Ishikawa (cell line): Measurements from ENCODE around the gene CCL19.

Source experiments
- CREB1 ChIP-seq: IDR thresholded peaks from 2 replicates; pipeline ENCODE4 v1.6.1; 2012; ENCODE audit warnings: low read depth
- EGR1 ChIP-seq: IDR thresholded peaks from 2 replicates; pipeline ENCODE4 v1.6.1; 2012
- EP300 ChIP-seq: IDR thresholded peaks from 2 replicates; pipeline ENCODE4 v1.6.1; 2012; ENCODE audit warnings: borderline replicate concordance
- MAX ChIP-seq: IDR thresholded peaks from 2 replicates; pipeline ENCODE4 v1.6.1; 2012
- RAD21 ChIP-seq: IDR thresholded peaks from 2 replicates; pipeline ENCODE4 v1.6.1; 2012; ENCODE audit warnings: low read depth
- TAF1 ChIP-seq: IDR thresholded peaks from 2 replicates; pipeline ENCODE4 v1.6.1; 2012; ENCODE audit warnings: low read depth, mild to moderate bottlenecking
- TCF12 ChIP-seq: IDR thresholded peaks from 2 replicates; pipeline ENCODE4 v1.6.1; 2012; ENCODE audit warnings: low read depth
- YY1 ChIP-seq: IDR thresholded peaks from 2 replicates; pipeline ENCODE4 v1.6.1; 2012; ENCODE audit warnings: low read depth
- ZBTB7A ChIP-seq: IDR thresholded peaks from 2 replicates; pipeline ENCODE4 v1.6.1; 2012; ENCODE audit warnings: low read depth

- TF ChIP-seq RAD21 = no peak
- no peak for TF ChIP-seq MAX
- no peak for TF ChIP-seq YY1
- no peak for TF ChIP-seq TCF12
- TF ChIP-seq CREB1 = no peak
- no peak for TF ChIP-seq TAF1
- TF ChIP-seq EP300 = no peak
- TF ChIP-seq ZBTB7A = no peak
- no peak for TF ChIP-seq EGR1
These were observed 850 bp upstream of the CCL19 start for GRCh38 chr9:34691936-34692315.
